ENCODE data around the gene DGCR2. TPM values are rescaled to one million over a fixed set of nuclear protein-coding genes. Genes with fewer than 3 reads are reported as not detected.

DGCR2 gene
- polyA plus RNA-seq, 1 donor from 2014 or later, result 67.1 TPM

DNA sequence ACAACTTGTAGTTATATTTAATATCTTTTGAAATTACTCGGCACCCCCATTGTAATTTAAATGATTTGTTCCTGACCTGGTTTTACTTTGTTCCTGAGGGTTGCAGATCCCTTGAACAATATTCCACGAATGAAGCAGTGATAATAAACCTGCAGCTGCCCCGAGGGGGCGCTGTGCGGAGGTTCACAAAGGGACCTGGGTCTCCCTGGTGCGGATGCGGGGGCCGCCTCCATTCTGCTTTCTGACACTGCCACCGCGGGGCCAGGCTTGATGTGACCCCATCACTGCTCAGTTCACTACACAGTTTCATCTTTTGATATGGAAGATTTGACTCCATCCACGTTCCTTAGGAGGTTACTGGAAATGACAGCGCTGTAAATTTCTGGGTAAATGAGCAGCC, 123.2 kb downstream of the DGCR2 start:
- no peak overlapping the region for H3K27ac ChIP-seq (ENCODE audit: low read length)
- no peaks in the 10 kb centered on the region for H3K36me3 ChIP-seq (ENCODE audit: insufficient read depth, low read length)
- no peaks in the 10 kb centered on the region for H4K20me1 ChIP-seq (ENCODE audit: insufficient read depth)
- H3K4me3 ChIP-seq (ENCODE audit: low read length), result no peak overlapping the region
- H3K79me2 ChIP-seq (replicated peaks; ENCODE audit: insufficient read depth, low read length), result no peaks in the 10 kb centered on the region
- H3K9me3 ChIP-seq (ENCODE audit: low read length), result no peaks in the 10 kb centered on the region
- H2AFZ ChIP-seq (ENCODE audit: low read depth, low read length), result no peak overlapping the region
- no peaks in the 10 kb centered on the region for H3K9me2 ChIP-seq (ENCODE audit: insufficient read depth, low read length)
- no peaks in the 10 kb centered on the region for H3K27me3 ChIP-seq (ENCODE audit: insufficient read depth, low read depth, low read length)
- no peak overlapping the region for H3K4me2 ChIP-seq (ENCODE audit: low read length)
- H3K9ac ChIP-seq (ENCODE audit: low read length), result no peak overlapping the region
- TF ChIP-seq CTCF (IDR thresholded peaks at IDR 0.05; ENCODE audit: poor library complexity, severe bottlenecking) (peak; percentile 12), POLR2AphosphoS5 (IDR thresholded peaks at IDR 0.05) (no peak)
- no peaks in the 10 kb centered on the region for H3F3A ChIP-seq (ENCODE audit: insufficient read depth, low read length, poor library complexity, severe bottlenecking)

DNA sequence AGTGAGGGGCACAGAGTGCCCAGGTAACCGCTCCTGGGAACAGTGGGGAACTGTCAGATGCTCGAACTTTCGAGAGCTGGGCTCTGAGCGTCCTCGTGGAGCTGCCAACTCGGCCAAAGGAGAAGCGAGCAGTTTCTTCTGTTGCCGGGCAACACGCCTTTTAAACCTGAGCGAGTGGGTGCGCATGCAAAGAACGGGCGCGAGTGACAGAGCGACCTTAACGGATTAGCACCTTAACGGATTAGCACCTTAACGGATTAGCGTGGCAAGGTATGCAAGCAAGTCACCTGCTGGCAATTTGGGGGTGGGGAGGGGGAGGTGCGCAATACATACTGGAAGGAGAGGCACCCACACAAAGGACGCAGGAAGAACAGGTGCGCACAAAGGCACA, 124.3 kb downstream of the DGCR2 start:
- Histone ChIP-seq H3K4me2 (ENCODE audit: low read length) (no peak overlapping the region), H3K9me3 (ENCODE audit: low read length) (no peaks in the 10 kb centered on the region), H3K27me3 (ENCODE audit: insufficient read depth, low read depth, low read length) (no peaks in the 10 kb centered on the region), H3K79me2 (replicated peaks; ENCODE audit: insufficient read depth, low read length) (no peaks in the 10 kb centered on the region), H2AFZ (ENCODE audit: low read depth, low read length) (no peak overlapping the region), H4K20me1 (ENCODE audit: insufficient read depth) (no peaks in the 10 kb centered on the region), H3K9ac (ENCODE audit: low read length) (no peak overlapping the region), H3K9me2 (ENCODE audit: insufficient read depth, low read length) (no peaks in the 10 kb centered on the region), H3K36me3 (ENCODE audit: insufficient read depth, low read length) (no peaks in the 10 kb centered on the region), H3K27ac (ENCODE audit: low read length) (no peak overlapping the region), H3K4me3 (ENCODE audit: low read length) (no peak overlapping the region), H3F3A (ENCODE audit: insufficient read depth, low read length, poor library complexity, severe bottlenecking) (no peaks in the 10 kb centered on the region)
- no peak for TF ChIP-seq RAD21 (conservative IDR thresholded peaks at IDR 0.05)
- no peak for TF ChIP-seq EP300 (conservative IDR thresholded peaks at IDR 0.05; ENCODE audit: poor library complexity, severe bottlenecking)
- TF ChIP-seq, protein P1, sequence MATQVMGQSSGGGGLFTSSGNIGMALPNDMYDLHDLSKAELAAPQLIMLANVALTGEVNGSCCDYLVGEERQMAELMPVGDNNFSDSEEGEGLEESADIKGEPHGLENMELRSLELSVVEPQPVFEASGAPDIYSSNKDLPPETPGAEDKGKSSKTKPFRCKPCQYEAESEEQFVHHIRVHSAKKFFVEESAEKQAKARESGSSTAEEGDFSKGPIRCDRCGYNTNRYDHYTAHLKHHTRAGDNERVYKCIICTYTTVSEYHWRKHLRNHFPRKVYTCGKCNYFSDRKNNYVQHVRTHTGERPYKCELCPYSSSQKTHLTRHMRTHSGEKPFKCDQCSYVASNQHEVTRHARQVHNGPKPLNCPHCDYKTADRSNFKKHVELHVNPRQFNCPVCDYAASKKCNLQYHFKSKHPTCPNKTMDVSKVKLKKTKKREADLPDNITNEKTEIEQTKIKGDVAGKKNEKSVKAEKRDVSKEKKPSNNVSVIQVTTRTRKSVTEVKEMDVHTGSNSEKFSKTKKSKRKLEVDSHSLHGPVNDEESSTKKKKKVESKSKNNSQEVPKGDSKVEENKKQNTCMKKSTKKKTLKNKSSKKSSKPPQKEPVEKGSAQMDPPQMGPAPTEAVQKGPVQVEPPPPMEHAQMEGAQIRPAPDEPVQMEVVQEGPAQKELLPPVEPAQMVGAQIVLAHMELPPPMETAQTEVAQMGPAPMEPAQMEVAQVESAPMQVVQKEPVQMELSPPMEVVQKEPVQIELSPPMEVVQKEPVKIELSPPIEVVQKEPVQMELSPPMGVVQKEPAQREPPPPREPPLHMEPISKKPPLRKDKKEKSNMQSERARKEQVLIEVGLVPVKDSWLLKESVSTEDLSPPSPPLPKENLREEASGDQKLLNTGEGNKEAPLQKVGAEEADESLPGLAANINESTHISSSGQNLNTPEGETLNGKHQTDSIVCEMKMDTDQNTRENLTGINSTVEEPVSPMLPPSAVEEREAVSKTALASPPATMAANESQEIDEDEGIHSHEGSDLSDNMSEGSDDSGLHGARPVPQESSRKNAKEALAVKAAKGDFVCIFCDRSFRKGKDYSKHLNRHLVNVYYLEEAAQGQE (IDR thresholded peaks at IDR 0.05; ENCODE audit: borderline replicate concordance), result no peak
- no peak for TF ChIP-seq TAF1 (IDR thresholded peaks at IDR 0.05; ENCODE audit: low read depth)
- TF ChIP-seq MXI1 (conservative IDR thresholded peaks at IDR 0.05; ENCODE audit: poor library complexity, severe bottlenecking), result no peak
- TF ChIP-seq EZH2 (IDR thresholded peaks at IDR 0.05; ENCODE audit: borderline replicate concordance, insufficient read depth, low read length, poor library complexity, severe bottlenecking), result no peak
- no peak for TF ChIP-seq SMC3 (conservative IDR thresholded peaks at IDR 0.05; ENCODE audit: poor library complexity)

DNA sequence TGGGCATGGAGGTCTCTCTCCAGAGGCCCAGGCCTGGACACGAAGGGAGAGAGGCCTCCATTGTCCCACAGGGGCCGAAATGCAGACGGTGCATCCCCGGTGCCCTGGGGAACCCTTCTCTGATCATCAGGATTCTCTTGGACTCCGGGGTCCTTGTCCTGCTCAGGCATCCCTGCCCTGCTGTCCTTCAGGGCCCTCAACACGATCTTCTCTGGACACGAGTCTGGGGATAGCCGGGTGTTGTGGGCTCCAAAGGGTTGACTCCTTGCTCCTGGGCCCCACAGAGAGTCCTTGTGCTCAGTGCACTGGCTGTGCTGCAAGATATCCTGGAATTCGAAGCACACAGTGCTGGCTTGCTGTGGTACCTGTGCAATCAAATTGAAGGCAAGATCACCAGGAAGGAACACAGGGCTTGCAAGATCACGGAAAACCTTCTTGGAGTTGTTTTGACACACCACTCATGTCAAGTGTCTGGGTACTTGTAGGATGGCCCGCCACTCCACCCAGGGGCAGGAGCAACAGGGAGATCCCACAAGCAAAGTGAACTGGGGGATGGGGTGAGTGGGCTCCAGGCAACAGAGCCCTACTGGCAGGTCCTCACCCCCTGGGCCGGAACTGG, 124.8 kb downstream of the DGCR2 start:
- no peak overlapping the region for H3K27ac ChIP-seq (ENCODE audit: low read length)
- TF ChIP-seq RAD21 (conservative IDR thresholded peaks at IDR 0.05) (no peak), MXI1 (conservative IDR thresholded peaks at IDR 0.05; ENCODE audit: poor library complexity, severe bottlenecking) (no peak), TAF1 (IDR thresholded peaks at IDR 0.05; ENCODE audit: low read depth) (no peak), EP300 (conservative IDR thresholded peaks at IDR 0.05; ENCODE audit: poor library complexity, severe bottlenecking) (no peak), POLR2AphosphoS5 (IDR thresholded peaks at IDR 0.05) (no peak), CTCF (IDR thresholded peaks at IDR 0.05; ENCODE audit: poor library complexity, severe bottlenecking) (no peak), EZH2 (IDR thresholded peaks at IDR 0.05; ENCODE audit: borderline replicate concordance, insufficient read depth, low read length, poor library complexity, severe bottlenecking) (no peak), SMC3 (conservative IDR thresholded peaks at IDR 0.05; ENCODE audit: poor library complexity) (no peak)
- TF ChIP-seq, protein P1 (IDR thresholded peaks at IDR 0.05; ENCODE audit: borderline replicate concordance), result no peak
- no peaks in the 10 kb centered on the region for H3F3A ChIP-seq (ENCODE audit: insufficient read depth, low read length, poor library complexity, severe bottlenecking)
- H2AFZ ChIP-seq (ENCODE audit: low read depth, low read length), result no peak overlapping the region
- no peaks in the 10 kb centered on the region for H3K9me3 ChIP-seq (ENCODE audit: low read length)
- H3K27me3 ChIP-seq (ENCODE audit: insufficient read depth, low read depth, low read length), result no peaks in the 10 kb centered on the region
- H3K79me2 ChIP-seq (replicated peaks; ENCODE audit: insufficient read depth, low read length), result no peaks in the 10 kb centered on the region
- H3K36me3 ChIP-seq (ENCODE audit: insufficient read depth, low read length), result no peaks in the 10 kb centered on the region
- H4K20me1 ChIP-seq (ENCODE audit: insufficient read depth), result no peaks in the 10 kb centered on the region
- no peak overlapping the region for H3K9ac ChIP-seq (ENCODE audit: low read length)
- H3K4me3 ChIP-seq (ENCODE audit: low read length), result no peak overlapping the region
- no peak overlapping the region for H3K4me2 ChIP-seq (ENCODE audit: low read length)
- H3K9me2 ChIP-seq (ENCODE audit: insufficient read depth, low read length), result no peaks in the 10 kb centered on the region
